Measurements from ENCODE around the gene TRIP6.

The TRIP6 gene

GRCh38 chr7:100893910-100894721 is 26.9 kb downstream of the TRIP6 start:
- Histone ChIP-seq H3K4me1 (ENCODE audit: control insufficient read depth, insufficient read depth, low read length) (peaks cover 27% of the 10 kb centered on the region), H3K27me3 (ENCODE audit: control insufficient read depth, insufficient read depth, low read length) (peaks cover 22% of the 10 kb centered on the region), H3K36me3 (ENCODE audit: control insufficient read depth, insufficient read depth, low read length) (peaks cover 5% of the 10 kb centered on the region; the same call in 1 of the 2 replicates), H3K4me3 (ENCODE audit: low read depth, low read length) (peak overlapping the region; percentile 68), H3K9ac (ENCODE audit: low read length) (peak overlapping the region; percentile 46), H3K27ac (ENCODE audit: low read depth, low read length) (no peak overlapping the region), H3K9me3 (ENCODE audit: control insufficient read depth, insufficient read depth, low read depth, low read length) (no peaks in the 10 kb centered on the region)

- Histone ChIP-seq H3K36me3 (ENCODE audit: control insufficient read depth, insufficient read depth, low read length) (peaks cover 5% of the 10 kb centered on the region; the same call in 1 of the 2 replicates), H3K9ac (ENCODE audit: low read length) (peak overlapping the region; percentile 50), H3K4me1 (ENCODE audit: control insufficient read depth, insufficient read depth, low read length) (peaks cover 27% of the 10 kb centered on the region), H3K4me3 (ENCODE audit: low read depth, low read length) (peak overlapping the region; percentile 68), H3K27ac (ENCODE audit: low read depth, low read length) (no peak overlapping the region), H3K27me3 (ENCODE audit: control insufficient read depth, insufficient read depth, low read length) (peaks cover 22% of the 10 kb centered on the region), H3K9me3 (ENCODE audit: control insufficient read depth, insufficient read depth, low read depth, low read length) (no peaks in the 10 kb centered on the region)
Observed at GRCh38 chr7:100894860-100895700, 27.9 kb downstream of the TRIP6 start.

GRCh38 chr7:100895701-100895955 is 28.4 kb downstream of the TRIP6 start, which contains the start of gene ACHE:
ACHE (minus strand) TSS chr7:100895888; CDS start chr7:100894232, 1,656 bp downstream.
- peaks cover 5% of the 10 kb centered on the region; the same call in 1 of the 2 replicates for H3K36me3 ChIP-seq (ENCODE audit: control insufficient read depth, insufficient read depth, low read length)
- no peak within 1 kb of the TSS for H3K27ac ChIP-seq (ENCODE audit: low read depth, low read length)
- H3K9ac ChIP-seq (ENCODE audit: low read length) = peak within 1 kb of the TSS; percentile 74
- peaks cover 22% of the 10 kb centered on the region for H3K27me3 ChIP-seq (ENCODE audit: control insufficient read depth, insufficient read depth, low read length)
- peak within 1 kb of the TSS; percentile 68 for H3K4me3 ChIP-seq (ENCODE audit: low read depth, low read length)
- no peaks in the 10 kb centered on the region for H3K9me3 ChIP-seq (ENCODE audit: control insufficient read depth, insufficient read depth, low read depth, low read length)
- H3K4me1 ChIP-seq (ENCODE audit: control insufficient read depth, insufficient read depth, low read length) = peaks cover 27% of the 10 kb centered on the region

GRCh38 chr7:100895956-100896731 is 29.0 kb downstream of the TRIP6 start:
- Histone ChIP-seq H3K4me1 (ENCODE audit: control insufficient read depth, insufficient read depth, low read length) (peaks cover 26% of the 10 kb centered on the region), H3K27ac (ENCODE audit: low read depth, low read length) (no peak overlapping the region), H3K9me3 (ENCODE audit: control insufficient read depth, insufficient read depth, low read depth, low read length) (no peaks in the 10 kb centered on the region), H3K27me3 (ENCODE audit: control insufficient read depth, insufficient read depth, low read length) (peaks cover 22% of the 10 kb centered on the region), H3K36me3 (ENCODE audit: control insufficient read depth, insufficient read depth, low read length) (peaks cover 5% of the 10 kb centered on the region; the same call in 1 of the 2 replicates), H3K9ac (ENCODE audit: low read length) (peak overlapping the region; percentile 74), H3K4me3 (ENCODE audit: low read depth, low read length) (peak overlapping the region; percentile 61)

- peaks cover 22% of the 10 kb centered on the region for H3K27me3 ChIP-seq (ENCODE audit: control insufficient read depth, insufficient read depth, low read length)
- H3K4me3 ChIP-seq (ENCODE audit: low read depth, low read length) = peak overlapping the region; percentile 61
- peaks cover 5% of the 10 kb centered on the region; the same call in 1 of the 2 replicates for H3K36me3 ChIP-seq (ENCODE audit: control insufficient read depth, insufficient read depth, low read length)
- no peaks in the 10 kb centered on the region for H3K9me3 ChIP-seq (ENCODE audit: control insufficient read depth, insufficient read depth, low read depth, low read length)
- no peak overlapping the region for H3K27ac ChIP-seq (ENCODE audit: low read depth, low read length)
- H3K9ac ChIP-seq (ENCODE audit: low read length) = peak overlapping the region; percentile 21
- peaks cover 18% of the 10 kb centered on the region for H3K4me1 ChIP-seq (ENCODE audit: control insufficient read depth, insufficient read depth, low read length)
Observed at GRCh38 chr7:100896732-100897608, 29.8 kb downstream of the TRIP6 start.

GRCh38 chr7:100897772-100898454 is 30.7 kb downstream of the TRIP6 start:
- H3K27me3 ChIP-seq (ENCODE audit: control insufficient read depth, insufficient read depth, low read length) = peaks cover 22% of the 10 kb centered on the region
- no peak overlapping the region for H3K27ac ChIP-seq (ENCODE audit: low read depth, low read length)
- H3K36me3 ChIP-seq (ENCODE audit: control insufficient read depth, insufficient read depth, low read length) = peaks cover 3% of the 10 kb centered on the region; the same call in 1 of the 2 replicates
- peaks cover 14% of the 10 kb centered on the region for H3K4me1 ChIP-seq (ENCODE audit: control insufficient read depth, insufficient read depth, low read length)
- no peak overlapping the region for H3K9ac ChIP-seq (ENCODE audit: low read length)
- no peak overlapping the region for H3K4me3 ChIP-seq (ENCODE audit: low read depth, low read length)
- no peaks in the 10 kb centered on the region for H3K9me3 ChIP-seq (ENCODE audit: control insufficient read depth, insufficient read depth, low read depth, low read length)

GRCh38 chr7:100899432-100899831 is 32.2 kb downstream of the TRIP6 start:
- H3K4me1 ChIP-seq (ENCODE audit: control insufficient read depth, insufficient read depth, low read length) = peaks cover 9% of the 10 kb centered on the region
- peaks cover 19% of the 10 kb centered on the region for H3K27me3 ChIP-seq (ENCODE audit: control insufficient read depth, insufficient read depth, low read length)
- H3K4me3 ChIP-seq (ENCODE audit: low read depth, low read length) = no peak overlapping the region
- H3K36me3 ChIP-seq (ENCODE audit: control insufficient read depth, insufficient read depth, low read length) = no peaks in the 10 kb centered on the region
- no peak overlapping the region for H3K9ac ChIP-seq (ENCODE audit: low read length)
- H3K9me3 ChIP-seq (ENCODE audit: control insufficient read depth, insufficient read depth, low read depth, low read length) = no peaks in the 10 kb centered on the region
- no peak overlapping the region for H3K27ac ChIP-seq (ENCODE audit: low read depth, low read length)

GRCh38 chr7:100900978-100901377 is 33.8 kb downstream of the TRIP6 start:
- Histone ChIP-seq H3K9me3 (ENCODE audit: control insufficient read depth, insufficient read depth, low read depth, low read length) (no peaks in the 10 kb centered on the region), H3K36me3 (ENCODE audit: control insufficient read depth, insufficient read depth, low read length) (no peaks in the 10 kb centered on the region)

GRCh38 chr7:100901921-100902332 is 34.7 kb downstream of the TRIP6 start:
- Histone ChIP-seq H3K9me3 (ENCODE audit: control insufficient read depth, insufficient read depth, low read depth, low read length) (0 out of 2 replicates have a peak, but pooled peaks cover 3% of the 10 kb centered on the region), H3K4me1 (ENCODE audit: control insufficient read depth, insufficient read depth, low read length) (peaks cover 2% of the 10 kb centered on the region; the same call in 1 of the 2 replicates), H3K9ac (ENCODE audit: low read length) (no peak overlapping the region), H3K27ac (ENCODE audit: low read depth, low read length) (no peak overlapping the region), H3K36me3 (ENCODE audit: control insufficient read depth, insufficient read depth, low read length) (no peaks in the 10 kb centered on the region), H3K27me3 (ENCODE audit: control insufficient read depth, insufficient read depth, low read length) (peaks cover 5% of the 10 kb centered on the region; the same call in 1 of the 2 replicates), H3K4me3 (ENCODE audit: low read depth, low read length) (no peak overlapping the region)

More at GRCh38 chr7:100900978-100901377, 33.8 kb downstream of the TRIP6 start:
- Histone ChIP-seq H3K4me3 (ENCODE audit: low read depth, low read length) (no peak overlapping the region), H3K4me1 (ENCODE audit: control insufficient read depth, insufficient read depth, low read length) (peaks cover 8% of the 10 kb centered on the region), H3K27me3 (ENCODE audit: control insufficient read depth, insufficient read depth, low read length) (peaks cover 14% of the 10 kb centered on the region), H3K27ac (ENCODE audit: low read depth, low read length) (no peak overlapping the region), H3K9ac (ENCODE audit: low read length) (no peak overlapping the region)
